ENCODE data around the gene MYO9B.

The MYO9B gene

GRCh38 chr19:17216058-17216670, 140.6 kb downstream of the MYO9B start:
- Mint-ChIP-seq H3K4me1 (peaks cover 24% of the 10 kb centered on the region), H3K4me3 (peak overlapping the region; percentile 91), H3K27me3 (ENCODE audit: low read depth, poor library complexity) (peaks cover 3% of the 10 kb centered on the region), H3K27ac (no peak overlapping the region), H3K36me3 (ENCODE audit: low read depth) (peaks cover 43% of the 10 kb centered on the region), H3K9me3 (no peaks in the 10 kb centered on the region)
- TF ChIP-seq, protein P1, sequence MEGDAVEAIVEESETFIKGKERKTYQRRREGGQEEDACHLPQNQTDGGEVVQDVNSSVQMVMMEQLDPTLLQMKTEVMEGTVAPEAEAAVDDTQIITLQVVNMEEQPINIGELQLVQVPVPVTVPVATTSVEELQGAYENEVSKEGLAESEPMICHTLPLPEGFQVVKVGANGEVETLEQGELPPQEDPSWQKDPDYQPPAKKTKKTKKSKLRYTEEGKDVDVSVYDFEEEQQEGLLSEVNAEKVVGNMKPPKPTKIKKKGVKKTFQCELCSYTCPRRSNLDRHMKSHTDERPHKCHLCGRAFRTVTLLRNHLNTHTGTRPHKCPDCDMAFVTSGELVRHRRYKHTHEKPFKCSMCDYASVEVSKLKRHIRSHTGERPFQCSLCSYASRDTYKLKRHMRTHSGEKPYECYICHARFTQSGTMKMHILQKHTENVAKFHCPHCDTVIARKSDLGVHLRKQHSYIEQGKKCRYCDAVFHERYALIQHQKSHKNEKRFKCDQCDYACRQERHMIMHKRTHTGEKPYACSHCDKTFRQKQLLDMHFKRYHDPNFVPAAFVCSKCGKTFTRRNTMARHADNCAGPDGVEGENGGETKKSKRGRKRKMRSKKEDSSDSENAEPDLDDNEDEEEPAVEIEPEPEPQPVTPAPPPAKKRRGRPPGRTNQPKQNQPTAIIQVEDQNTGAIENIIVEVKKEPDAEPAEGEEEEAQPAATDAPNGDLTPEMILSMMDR (IDR thresholded peaks at IDR 0.05): no peak
- DNase-seq: no peak

GRCh38 chr19:17219286-17219685, 143.7 kb downstream of the MYO9B start:
- Mint-ChIP-seq H3K9me3 (no peaks in the 10 kb centered on the region), H3K27me3 (ENCODE audit: low read depth, poor library complexity) (peaks cover 6% of the 10 kb centered on the region), H3K36me3 (ENCODE audit: low read depth) (peaks cover 36% of the 10 kb centered on the region), H3K4me3 (no peak overlapping the region), H3K27ac (peak overlapping the region; percentile 89), H3K4me1 (peaks cover 24% of the 10 kb centered on the region)
- DNase-seq: no peak
- TF ChIP-seq, protein P1 (IDR thresholded peaks at IDR 0.05): no peak

DNA sequence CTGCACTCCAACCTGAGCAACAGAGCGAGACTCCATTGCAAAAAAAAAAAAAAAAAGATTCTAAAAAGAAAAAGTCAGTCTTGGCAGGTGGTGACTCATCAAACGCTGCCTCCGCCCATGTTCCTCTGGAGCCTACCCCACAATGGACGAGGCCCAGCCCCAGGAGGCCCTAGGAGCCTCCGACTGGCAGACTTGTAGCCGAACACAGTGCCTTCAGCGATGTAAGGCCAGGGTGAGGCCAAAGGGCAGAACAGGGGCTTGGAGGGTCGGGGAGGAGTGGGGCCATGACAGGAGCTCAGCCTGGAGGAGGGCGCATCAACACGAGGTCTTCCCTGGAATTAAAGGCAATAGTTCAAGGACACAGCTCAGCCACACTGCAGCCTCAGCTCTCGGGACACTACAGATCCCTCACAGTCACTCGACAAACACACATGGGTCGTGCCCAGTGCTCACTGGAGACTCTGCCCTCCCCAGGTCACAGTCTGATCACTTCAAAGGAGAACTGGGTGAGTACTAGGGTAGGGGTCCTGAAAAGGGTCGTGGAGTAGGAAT, 144.7 kb downstream of the MYO9B start:
- Mint-ChIP-seq H3K4me1 (peaks cover 14% of the 10 kb centered on the region), H3K9me3 (no peaks in the 10 kb centered on the region), H3K27ac (no peak overlapping the region), H3K4me3 (no peak overlapping the region), H3K36me3 (ENCODE audit: low read depth) (peaks cover 36% of the 10 kb centered on the region), H3K27me3 (ENCODE audit: low read depth, poor library complexity) (peaks cover 6% of the 10 kb centered on the region)
- no peak for DNase-seq
- TF ChIP-seq, protein P1 (IDR thresholded peaks at IDR 0.05): no peak

- H3K36me3 Mint-ChIP-seq (ENCODE audit: low read depth): no peaks in the 10 kb centered on the region
- no peak overlapping the region for H3K27ac Mint-ChIP-seq
- peak overlapping the region; percentile 61 for H3K4me3 Mint-ChIP-seq
- H3K4me1 Mint-ChIP-seq: peaks cover 11% of the 10 kb centered on the region
- TF ChIP-seq, protein P1 (IDR thresholded peaks at IDR 0.05): no peak
- DNase-seq: no peak
- peaks cover 3% of the 10 kb centered on the region for H3K27me3 Mint-ChIP-seq (ENCODE audit: low read depth, poor library complexity)
- H3K9me3 Mint-ChIP-seq: no peaks in the 10 kb centered on the region
These were observed 149.5 kb downstream of the MYO9B start for GRCh38 chr19:17225053-17225452.

GRCh38 chr19:17226002-17226933, 150.7 kb downstream of the MYO9B start, which contains the start of gene OCEL1:
Gene OCEL1 (plus strand): TSS chr19:17226226. CDS start chr19:17226248, 22 bp downstream.
- Mint-ChIP-seq H3K27ac (peak within 1 kb of the TSS; percentile 99), H3K9me3 (no peaks in the 10 kb centered on the region), H3K4me1 (peaks cover 11% of the 10 kb centered on the region), H3K27me3 (ENCODE audit: low read depth, poor library complexity) (peaks cover 3% of the 10 kb centered on the region), H3K4me3 (peak within 1 kb of the TSS; percentile 88), H3K36me3 (ENCODE audit: low read depth) (peaks cover 8% of the 10 kb centered on the region)
- peak; percentile 98 for DNase-seq
- TF ChIP-seq, protein P1 (IDR thresholded peaks at IDR 0.05): no peak
